Smooth muscle cell (in vitro differentiated cells): ENCODE data around the gene DAPK1. TPM values are rescaled to one million over a fixed set of nuclear protein-coding genes. Genes with fewer than 3 reads are reported as not detected.
A peak's percentile ranks its signal among the peaks of the same experiment; 100 is the strongest.

Experiments used
- DNase-seq: peaks from one replicate; lab custom pipeline; 2025; ENCODE audit not compliant: unreplicated experiment; lab: John Stamatoyannopoulos, UW
- H2AFZ ChIP-seq: fragments of 200-600 bp; sonication (generic); 2 replicates; pipeline ENCODE4 v1.6.0; 2016; ENCODE audit warnings: antibody characterized with exemption, low read depth, mild to moderate bottlenecking
- H3F3A ChIP-seq: fragments of 200-600 bp; sonication (generic); 2 replicates; pipeline ENCODE4 v1.6.0; 2017; ENCODE audit warnings: antibody characterized with exemption, low read depth
- H3K27ac ChIP-seq: fragments of 200-600 bp; sonication (generic); 2 replicates; pipeline ENCODE4 v1.5.1; 2016; ENCODE audit warnings: low read depth, mild to moderate bottlenecking
- H3K27me3 ChIP-seq: fragments of 200-600 bp; sonication (generic); 2 replicates; pipeline ENCODE4 v1.6.1; 2016; ENCODE audit warnings: low read depth, mild to moderate bottlenecking
- H3K36me3 ChIP-seq: fragments of 200-600 bp; sonication (generic); 2 replicates; pipeline ENCODE4 v1.5.1; 2016; ENCODE audit warnings: low read depth
- H3K4me1 ChIP-seq: fragments of 200-600 bp; sonication (generic); 2 replicates; pipeline ENCODE4 v1.5.1; 2016; ENCODE audit warnings: low read depth
- H3K4me2 ChIP-seq: fragments of 200-600 bp; sonication (generic); 2 replicates; pipeline ENCODE4 v1.6.0; 2016; ENCODE audit warnings: mild to moderate bottlenecking
- H3K4me3 ChIP-seq: fragments of 200-600 bp; sonication (generic); 2 replicates; pipeline ENCODE4 v1.5.1; 2016; ENCODE audit warnings: mild to moderate bottlenecking
- H3K79me2 ChIP-seq: fragments of 200-600 bp; sonication (generic); 2 replicates; pipeline ENCODE4 v1.6.0; 2016; ENCODE audit warnings: low read depth, mild to moderate bottlenecking
- H3K9ac ChIP-seq: fragments of 200-600 bp; sonication (generic); 2 replicates; pipeline ENCODE4 v1.6.0; 2016; ENCODE audit warnings: low read depth
- H3K9me3 ChIP-seq: fragments of 200-600 bp; sonication (generic); replicated peaks from 2 replicates; pipeline ENCODE4 v1.5.1; 2016; ENCODE audit warnings: low read depth
- H4K20me1 ChIP-seq: fragments of 200-600 bp; sonication (generic); 2 replicates; pipeline ENCODE4 v1.6.0; 2016; ENCODE audit warnings: low read depth
- CTCF ChIP-seq: fragments of 200-600 bp; sonication (generic); IDR thresholded peaks from 2 replicates; pipeline ENCODE4 v1.5.1; 2017; ENCODE audit warnings: borderline replicate concordance, mild to moderate bottlenecking, antibody characterized with exemption; ENCODE audit not compliant: insufficient read depth, poor library complexity, severe bottlenecking
- WGBS: methylation state at CpG from one replicate; pipeline ENCODE4 v1.1.7; 2016; ENCODE audit warnings: low lambda C conversion rate; 5-methylcytosine and 5-hydroxymethylcytosine counted together
- polyA plus RNA-seq: library from polyadenylated mRNA; unstranded; fragments of >200 nt; fragmentation: Nextera tagmentation; extraction: Ambion mirVana; gene quantifications from 2 replicates; pipeline ENCODE4 v1.2.1, GENCODE V29; 2016
- total RNA-seq: library from RNA; depleted of rRNA; stranded (reverse); fragments of >200 nt; gene quantifications from 2 replicates; pipeline ENCODE4 v1.2.3, GENCODE V29; 2014

Gene DAPK1
- total and polyA plus RNA-seq, 2 experiments from 2014 or later = 12.6 to 20.3 TPM

GRCh38 chr9:87674565-87675299, 177.1 kb downstream of the DAPK1 start:
- Histone ChIP-seq H3K79me2 (no peaks in the 10 kb centered on the region), H3K9ac (no peak overlapping the region), H3K4me3 (no peak overlapping the region), H3K4me1 (no peaks in the 10 kb centered on the region), H3K36me3 (no peaks in the 10 kb centered on the region), H2AFZ (no peak overlapping the region), H3K4me2 (no peak overlapping the region), H4K20me1 (no peaks in the 10 kb centered on the region), H3K9me3 (no peaks in the 10 kb centered on the region), H3K27ac (peak overlapping the region; percentile 11), H3F3A (no peaks in the 10 kb centered on the region), H3K27me3 (no peaks in the 10 kb centered on the region)
- TF ChIP-seq CTCF = no peak
- no peak for DNase-seq
- WGBS = 60% methylated on average over 6 of the region's 6 CpGs

- Histone ChIP-seq H2AFZ (no peak overlapping the region), H3K79me2 (no peaks in the 10 kb centered on the region), H3K4me1 (no peaks in the 10 kb centered on the region), H3F3A (no peaks in the 10 kb centered on the region), H3K4me2 (no peak overlapping the region), H3K36me3 (no peaks in the 10 kb centered on the region), H3K4me3 (no peak overlapping the region), H3K9me3 (no peaks in the 10 kb centered on the region), H3K9ac (no peak overlapping the region), H4K20me1 (no peaks in the 10 kb centered on the region), H3K27me3 (no peaks in the 10 kb centered on the region), H3K27ac (no peak overlapping the region)
- no peak for TF ChIP-seq CTCF
- WGBS = 97% methylated on average over 14 of the region's 14 CpGs
- no peak for DNase-seq
Observed at GRCh38 chr9:87675906-87676515, 178.3 kb downstream of the DAPK1 start.

- Histone ChIP-seq H3K27me3 (no peaks in the 10 kb centered on the region), H3F3A (no peaks in the 10 kb centered on the region), H3K79me2 (no peaks in the 10 kb centered on the region), H3K9ac (no peak overlapping the region), H4K20me1 (no peaks in the 10 kb centered on the region), H3K4me2 (no peak overlapping the region), H3K36me3 (no peaks in the 10 kb centered on the region), H3K9me3 (no peaks in the 10 kb centered on the region), H3K27ac (no peak overlapping the region), H2AFZ (no peak overlapping the region), H3K4me1 (no peaks in the 10 kb centered on the region), H3K4me3 (no peak overlapping the region)
- no peak for DNase-seq
- WGBS = 97% methylated on average over 14 of the region's 14 CpGs
- no peak for TF ChIP-seq CTCF
Observed at GRCh38 chr9:87676976-87677775, 179.5 kb downstream of the DAPK1 start.
